Fibroblast of lung (primary cell): ENCODE measurements around the gene C10orf62.

Experiments used
- CTCF ChIP-seq, 2 donors: IDR thresholded peaks in 1 of 2; conservative IDR thresholded peaks in 1 of 2; 1 replicate in 1 of 2; 2 replicates in 1 of 2; pipeline ENCODE4 v1.5.1; 2011 to 2012; ENCODE audit warnings: low read length in 2 of 2, control low read depth in 1 of 2, inconsistent platforms in 1 of 2, low read depth in 1 of 2, mild to moderate bottlenecking in 1 of 2
- EZH2 ChIP-seq: IDR thresholded peaks from 2 replicates; pipeline ENCODE4 v1.5.1; 2012; ENCODE audit warnings: low read length, control low read depth, mild to moderate bottlenecking; ENCODE audit errors: missing control alignments

- no peak for TF ChIP-seq CTCF (conservative IDR thresholded peaks at IDR 0.05 in 1 of 2, IDR thresholded peaks at IDR 0.05 in 1 of 2; ENCODE audit: low read depth in 1 of 2, low read length in 2 of 2)
- no peak for TF ChIP-seq EZH2
These were observed 7.4 kb upstream of the C10orf62 start for GRCh38 chr10:97582169-97582568.
